ENCODE results near the gene CUTA.

DNA sequence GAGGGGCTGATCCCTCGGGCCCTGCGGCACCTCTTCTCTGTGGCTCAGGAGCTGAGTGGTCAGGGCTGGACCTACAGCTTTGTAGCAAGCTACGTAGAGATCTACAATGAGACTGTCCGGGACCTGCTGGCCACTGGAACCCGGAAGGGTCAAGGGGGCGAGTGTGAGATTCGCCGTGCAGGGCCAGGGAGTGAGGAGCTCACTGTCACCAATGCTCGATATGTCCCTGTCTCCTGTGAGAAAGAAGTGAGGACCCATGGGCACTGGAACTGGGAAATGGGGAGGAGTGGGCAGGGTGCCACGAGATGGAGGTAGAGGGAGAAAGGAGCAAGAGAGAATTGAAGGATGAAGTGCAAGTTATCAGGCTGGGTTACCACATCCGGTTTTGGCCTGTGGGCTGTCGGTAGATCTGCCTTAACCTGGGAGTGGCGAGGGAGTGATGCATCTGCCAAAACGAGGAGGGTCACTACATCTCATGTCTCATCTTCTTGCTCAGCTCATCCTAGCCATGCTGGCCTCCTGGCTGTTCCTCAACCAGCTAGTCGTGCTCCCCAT is 12.4 kb downstream of the CUTA start:
- no peak for TF ChIP-seq JUND (IDR thresholded peaks at IDR 0.05)
- TF ChIP-seq, protein P1, sequence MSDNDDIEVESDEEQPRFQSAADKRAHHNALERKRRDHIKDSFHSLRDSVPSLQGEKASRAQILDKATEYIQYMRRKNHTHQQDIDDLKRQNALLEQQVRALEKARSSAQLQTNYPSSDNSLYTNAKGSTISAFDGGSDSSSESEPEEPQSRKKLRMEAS (IDR thresholded peaks at IDR 0.05): no peak
- no peak for TF ChIP-seq RAD21 (IDR thresholded peaks at IDR 0.05; ENCODE audit: low read depth)
- TF ChIP-seq, protein P2, sequence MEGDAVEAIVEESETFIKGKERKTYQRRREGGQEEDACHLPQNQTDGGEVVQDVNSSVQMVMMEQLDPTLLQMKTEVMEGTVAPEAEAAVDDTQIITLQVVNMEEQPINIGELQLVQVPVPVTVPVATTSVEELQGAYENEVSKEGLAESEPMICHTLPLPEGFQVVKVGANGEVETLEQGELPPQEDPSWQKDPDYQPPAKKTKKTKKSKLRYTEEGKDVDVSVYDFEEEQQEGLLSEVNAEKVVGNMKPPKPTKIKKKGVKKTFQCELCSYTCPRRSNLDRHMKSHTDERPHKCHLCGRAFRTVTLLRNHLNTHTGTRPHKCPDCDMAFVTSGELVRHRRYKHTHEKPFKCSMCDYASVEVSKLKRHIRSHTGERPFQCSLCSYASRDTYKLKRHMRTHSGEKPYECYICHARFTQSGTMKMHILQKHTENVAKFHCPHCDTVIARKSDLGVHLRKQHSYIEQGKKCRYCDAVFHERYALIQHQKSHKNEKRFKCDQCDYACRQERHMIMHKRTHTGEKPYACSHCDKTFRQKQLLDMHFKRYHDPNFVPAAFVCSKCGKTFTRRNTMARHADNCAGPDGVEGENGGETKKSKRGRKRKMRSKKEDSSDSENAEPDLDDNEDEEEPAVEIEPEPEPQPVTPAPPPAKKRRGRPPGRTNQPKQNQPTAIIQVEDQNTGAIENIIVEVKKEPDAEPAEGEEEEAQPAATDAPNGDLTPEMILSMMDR (IDR thresholded peaks at IDR 0.05 in 2 of 3, conservative IDR thresholded peaks at IDR 0.05 in 1 of 3; ENCODE audit: borderline replicate concordance in 1 of 3, insufficient read depth in 1 of 3, low read depth in 2 of 3, low read length in 2 of 3): no peak
- TF ChIP-seq ZNF274 (IDR thresholded peaks at IDR 0.05; ENCODE audit: low read depth, low read length): no peak
- no peak for TF ChIP-seq POLR2A (IDR thresholded peaks at IDR 0.05; ENCODE audit: borderline replicate concordance, extremely low read depth, insufficient read depth, insufficient read length)
- no peak for TF ChIP-seq EZH2phosphoT487 (IDR thresholded peaks at IDR 0.05; ENCODE audit: borderline replicate concordance)
- TF ChIP-seq SP1 (IDR thresholded peaks at IDR 0.05; ENCODE audit: low read depth): no peak
- no peak for TF ChIP-seq EZH2 (IDR thresholded peaks at IDR 0.05)
